ENCODE results near the gene CLMN. TPM values are rescaled to one million over a fixed set of nuclear protein-coding genes. Genes with fewer than 3 reads are reported as not detected.

The CLMN gene
- total and polyA plus RNA-seq, 10 of the 15 experiments (the other 5 are each of a cell fraction or from before 2014, with no cell fraction given) = 7.8 to 49.3 (median 18.5) TPM

GRCh38 chr14:95157327-95158189 is 162.2 kb downstream of the CLMN start, which contains the start of gene DICER1:
DICER1 (minus strand) TSS chr14:95157529; CDS start chr14:95133458, 24,071 bp downstream.
- POLR2A ChIA-PET = interaction anchor here (0.8 to 1.2 kb wide), 6 partner anchors 17 to 112 kb away, joined by 3 to 5 read pairs (median 3); no protein-coding TSS in a partner anchor
- H3K9me3 ChIP-seq (replicated peaks; ENCODE audit: control insufficient read depth, insufficient read depth, low read length) = no peaks in the 10 kb centered on the region
- no peaks in the 10 kb centered on the region for H4K20me1 ChIP-seq (ENCODE audit: control insufficient read depth, insufficient read depth)
- peak within 1 kb of the TSS; percentile 68 for H3K4me2 ChIP-seq (ENCODE audit: control insufficient read depth, insufficient read depth)
- CTCF ChIA-PET = interaction anchor here (1.1 kb wide), 1 partner anchor 26 kb away, joined by 5 read pairs; no protein-coding TSS in a partner anchor
- peaks cover 50% of the 10 kb centered on the region for H3K79me2 ChIP-seq (ENCODE audit: control insufficient read depth, insufficient read depth, low read length)
- TSS peak; percentile 86 for BruUV-seq (replicated peaks)
- peak; percentile 44 for DNase-seq (ENCODE audit: low read depth, low spot score)
- in situ Hi-C loops (cut with MboI) (no loop called here), intact Hi-C loops (cut with micrococcal nuclease; ENCODE audit: unreplicated experiment) (loop anchor here (5.0 to 10.0 kb wide), 4 partner anchors 110 to 377 kb away; partner anchors contain the start of gene GLRX5)
- H3K4me3 ChIP-seq = peak within 1 kb of the TSS; percentile 89
- H3K9ac ChIP-seq (ENCODE audit: control insufficient read depth, insufficient read depth, low read length) = peak within 1 kb of the TSS; percentile 98
- no peaks in the 10 kb centered on the region for H3K27me3 ChIP-seq (replicated peaks in 1 of 2; ENCODE audit: control insufficient read depth in 2 of 2, insufficient read depth in 2 of 2, low read length in 1 of 2)
- peak within 1 kb of the TSS; percentile 90 for H2AFZ ChIP-seq (ENCODE audit: control insufficient read depth, low read depth, low read length)
- SMC1A ChIA-PET (ENCODE audit: uncharacterized antibody, unreplicated experiment) = interaction anchor here (1.3 to 1.7 kb wide), 4 partner anchors 10 to 26 kb away, joined by 6 to 14 read pairs (median 7); no protein-coding TSS in a partner anchor
- 2% methylated on average over 45 of the region's 77 CpGs for WGBS (ENCODE audit: insufficient coverage, insufficient replicate concordance, low lambda C conversion rate, missing lambda C conversion rate)
- peak; percentile 91 for FAIRE-seq
- peaks cover 8% of the 10 kb centered on the region; the same call in 1 of the 2 replicates for H3K4me1 ChIP-seq (ENCODE audit: control insufficient read depth, insufficient read depth, low read length)
- H3K36me3 ChIP-seq (ENCODE audit: control insufficient read depth in 2 of 2, insufficient read depth in 2 of 2, low read length in 1 of 2) = no peaks in the 10 kb centered on the region
- peak; percentile 85 for ATAC-seq
- H3K27ac ChIP-seq (ENCODE audit: control insufficient read depth, insufficient read depth) = peak within 1 kb of the TSS; percentile 95
- RAD21 ChIA-PET (ENCODE audit: unreplicated experiment) = interaction anchor here (0.9 to 1.4 kb wide), 5 partner anchors 10 to 28 kb away, joined by 3 to 7 read pairs (median 3); no protein-coding TSS in a partner anchor
- TF ChIP-seq E2F8 (IDR thresholded peaks at IDR 0.05; ENCODE audit: low read depth, partially characterized antibody) (no peak), ZNF217 (IDR thresholded peaks at IDR 0.05) (peak; percentile 99), ELK1 (IDR thresholded peaks at IDR 0.05; ENCODE audit: low read depth, low read length) (peak; percentile 17; the same call in 1 of the 2 replicates), MLLT1 (IDR thresholded peaks at IDR 0.05) (0 out of 2 replicates have a peak, but pooled peaks have one; percentile 39), HDAC6 (IDR thresholded peaks at IDR 0.05; ENCODE audit: unreplicated experiment) (no peak), HDGF (IDR thresholded peaks at IDR 0.05) (0 out of 2 replicates have a peak, but pooled peaks have one; percentile 75), ZNF622 (IDR thresholded peaks at IDR 0.05) (no peak), RBBP5 (conservative IDR thresholded peaks at IDR 0.05) (0 out of 2 replicates have a peak, but pooled peaks have one; percentile 35), PBX3 (IDR thresholded peaks at IDR 0.05; ENCODE audit: insufficient replicate concordance, low read depth, low read length) (no peak), MEF2B (IDR thresholded peaks at IDR 0.05; ENCODE audit: partially characterized antibody, poor library complexity, severe bottlenecking) (peak; percentile 18), BCLAF1 (IDR thresholded peaks at IDR 0.05) (no peak)

All from GM12878 (cell line).